ENCODE data around the gene CCDC184.
A peak's percentile ranks its signal among the peaks of the same experiment; 100 is the strongest.

CCDC184 gene

DNA sequence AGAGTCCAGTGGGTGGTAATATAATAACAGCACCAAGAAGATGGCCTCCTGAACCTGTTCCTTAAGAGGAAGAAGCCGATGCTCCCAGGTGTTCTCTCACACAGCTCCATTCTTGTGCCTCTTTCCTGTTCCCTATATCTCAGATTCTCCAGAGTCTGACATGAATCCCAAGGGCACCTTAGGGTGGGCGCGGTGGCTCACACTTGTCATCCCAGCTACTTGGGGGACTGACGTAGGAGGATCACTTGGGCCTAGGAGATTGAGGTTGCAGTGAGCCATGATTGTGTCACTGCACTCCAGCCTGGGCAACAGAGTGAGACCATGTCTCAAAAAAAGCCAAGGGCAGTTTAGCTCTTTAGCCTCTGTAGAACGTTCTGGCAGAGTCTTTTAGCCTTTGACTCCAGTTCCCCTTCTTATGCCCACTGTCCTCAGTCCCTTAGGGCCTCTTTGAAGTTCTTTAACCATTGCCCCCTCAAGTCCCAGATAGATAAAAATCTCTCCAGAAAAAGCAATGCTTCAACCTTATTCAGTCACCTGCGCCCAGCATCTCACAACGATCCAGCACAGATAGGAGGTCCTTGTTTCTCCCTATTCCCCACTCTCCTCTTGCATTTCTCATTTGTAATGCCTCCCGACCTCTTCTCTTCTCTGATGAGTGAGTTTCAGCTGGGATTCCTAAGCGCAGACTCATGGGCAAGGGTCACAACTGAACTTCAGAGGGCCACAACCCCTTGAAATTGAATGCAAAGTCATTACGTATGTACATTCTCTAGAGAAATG, 4.7 kb downstream of the CCDC184 start:
- H3K4me3 Mint-ChIP-seq, result no peak overlapping the region
- no peak overlapping the region for H3K27ac Mint-ChIP-seq
- peaks cover 19% of the 10 kb centered on the region for H3K4me1 Mint-ChIP-seq
- ATAC-seq, result no peak
- no peaks in the 10 kb centered on the region for H3K9me3 Mint-ChIP-seq
- no peak for DNase-seq
- H3K36me3 Mint-ChIP-seq (ENCODE audit: low read depth), result no peaks in the 10 kb centered on the region
- peaks cover 28% of the 10 kb centered on the region for H3K27me3 Mint-ChIP-seq

DNA sequence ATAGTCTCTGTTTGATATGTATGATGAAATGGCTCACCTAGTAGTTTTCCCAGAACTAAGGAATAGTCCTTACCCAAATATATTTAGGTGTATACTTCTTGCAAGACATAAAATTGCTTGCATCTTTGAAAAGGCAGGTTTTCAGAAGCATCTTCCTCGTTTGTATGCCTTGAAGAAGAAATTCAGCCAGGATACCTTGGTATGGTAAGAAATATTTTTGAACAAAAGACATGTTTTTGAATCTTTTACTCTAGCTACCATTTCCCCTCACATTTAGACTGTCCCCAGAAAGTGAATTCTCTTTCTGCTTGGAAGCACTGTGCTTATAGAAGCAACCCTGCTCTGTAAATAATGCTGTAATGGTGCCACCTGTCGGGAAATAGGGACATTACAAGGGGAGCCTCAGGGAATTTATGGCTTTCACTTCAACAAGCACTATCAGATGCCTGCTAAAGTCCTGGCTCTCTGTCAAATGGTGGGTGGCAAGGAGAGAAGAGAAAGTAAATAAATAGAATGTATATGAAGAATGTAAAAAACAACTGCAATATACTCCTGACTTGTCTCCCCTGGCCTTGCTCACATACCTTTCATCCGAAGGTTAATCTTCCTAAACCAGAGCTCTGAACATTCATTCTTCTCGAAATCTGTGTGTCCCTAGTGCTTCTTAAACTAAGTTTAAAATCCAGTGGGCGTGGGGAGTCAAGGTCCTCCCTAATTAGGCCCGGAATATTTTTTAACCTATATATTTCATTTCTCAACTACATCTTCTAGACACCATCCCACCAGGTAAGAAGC, 6.1 kb downstream of the CCDC184 start:
- ATAC-seq, result peak; percentile 57
- DNase-seq, result peak; percentile 72
- H3K36me3 Mint-ChIP-seq (ENCODE audit: low read depth), result no peaks in the 10 kb centered on the region
- H3K4me3 Mint-ChIP-seq, result no peak overlapping the region
- H3K9me3 Mint-ChIP-seq, result no peaks in the 10 kb centered on the region
- H3K27ac Mint-ChIP-seq, result no peak overlapping the region
- peaks cover 12% of the 10 kb centered on the region for H3K4me1 Mint-ChIP-seq
- peaks cover 30% of the 10 kb centered on the region for H3K27me3 Mint-ChIP-seq

DNA sequence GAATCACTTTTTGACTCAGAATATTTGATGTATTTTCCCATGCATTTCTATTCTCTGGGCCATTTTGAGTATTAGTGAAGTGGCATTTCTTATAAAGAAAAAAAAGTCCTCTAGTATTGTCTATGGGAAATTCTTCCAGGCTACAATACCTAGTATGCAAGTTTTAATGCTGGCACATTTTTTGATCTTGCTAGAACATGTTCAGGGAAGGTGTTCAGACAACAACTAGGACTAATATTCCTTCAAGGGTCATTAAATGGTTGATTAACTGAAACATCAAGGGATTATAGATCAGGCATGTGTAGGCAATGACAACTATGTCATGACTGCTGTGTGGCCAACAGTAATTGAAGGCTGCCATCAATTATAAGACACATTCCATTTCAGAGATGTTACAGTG, 7.7 kb downstream of the CCDC184 start:
- no peak for ATAC-seq
- Mint-ChIP-seq H3K27ac (no peak overlapping the region), H3K9me3 (no peaks in the 10 kb centered on the region), H3K4me1 (peaks cover 5% of the 10 kb centered on the region), H3K4me3 (no peak overlapping the region), H3K36me3 (ENCODE audit: low read depth) (no peaks in the 10 kb centered on the region), H3K27me3 (peaks cover 15% of the 10 kb centered on the region)
- no peak for DNase-seq

DNA sequence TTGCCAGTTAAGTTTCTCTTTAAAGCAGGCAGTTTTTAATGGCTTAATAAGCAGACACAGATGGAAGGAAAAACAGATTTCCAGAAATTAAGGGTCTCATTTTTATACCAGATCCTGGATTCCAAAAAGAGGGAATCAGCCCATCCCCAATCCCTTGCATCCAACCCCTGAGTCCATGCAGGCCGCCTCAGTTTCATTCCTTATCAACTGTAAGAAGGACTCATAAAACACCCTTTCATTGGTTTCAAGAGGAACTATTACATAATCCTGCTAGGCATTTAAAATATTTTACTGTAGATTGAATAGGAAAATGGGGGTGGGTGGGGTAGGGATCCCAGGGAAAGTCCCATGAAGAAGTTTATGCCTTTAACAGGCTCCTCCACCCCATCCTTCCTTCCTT, 9.4 kb downstream of the CCDC184 start:
- Mint-ChIP-seq H3K9me3 (no peaks in the 10 kb centered on the region), H3K27me3 (peaks cover 10% of the 10 kb centered on the region), H3K4me3 (no peak overlapping the region), H3K36me3 (ENCODE audit: low read depth) (no peaks in the 10 kb centered on the region), H3K27ac (no peak overlapping the region), H3K4me1 (peaks cover 10% of the 10 kb centered on the region)
- DNase-seq, result no peak
- no peak for ATAC-seq

DNA sequence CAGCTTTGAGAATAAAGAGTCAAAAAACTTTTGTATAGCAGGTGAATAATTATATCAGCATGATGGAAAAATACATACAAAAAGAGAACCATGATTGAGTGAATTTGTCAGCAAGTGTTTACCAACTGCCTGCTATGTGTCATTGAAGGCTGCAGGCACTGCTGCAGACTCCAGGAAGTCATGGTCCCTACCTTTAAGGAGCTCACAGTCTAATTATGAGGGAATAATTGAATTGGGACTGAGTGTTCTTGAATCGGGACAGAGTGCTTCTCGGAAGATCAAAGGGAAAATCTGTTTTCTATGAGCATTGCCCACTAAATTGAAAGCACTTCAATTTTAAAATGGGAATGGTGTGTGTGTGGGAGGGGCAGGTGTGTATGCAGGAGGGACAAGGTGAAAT, 10.2 kb downstream of the CCDC184 start:
- no peak overlapping the region for H3K4me3 Mint-ChIP-seq
- H3K36me3 Mint-ChIP-seq (ENCODE audit: low read depth), result no peaks in the 10 kb centered on the region
- H3K4me1 Mint-ChIP-seq, result peaks cover 10% of the 10 kb centered on the region
- H3K27me3 Mint-ChIP-seq, result peaks cover 10% of the 10 kb centered on the region
- DNase-seq (no peak), ATAC-seq (no peak)
- no peak overlapping the region for H3K27ac Mint-ChIP-seq
- no peaks in the 10 kb centered on the region for H3K9me3 Mint-ChIP-seq

DNA sequence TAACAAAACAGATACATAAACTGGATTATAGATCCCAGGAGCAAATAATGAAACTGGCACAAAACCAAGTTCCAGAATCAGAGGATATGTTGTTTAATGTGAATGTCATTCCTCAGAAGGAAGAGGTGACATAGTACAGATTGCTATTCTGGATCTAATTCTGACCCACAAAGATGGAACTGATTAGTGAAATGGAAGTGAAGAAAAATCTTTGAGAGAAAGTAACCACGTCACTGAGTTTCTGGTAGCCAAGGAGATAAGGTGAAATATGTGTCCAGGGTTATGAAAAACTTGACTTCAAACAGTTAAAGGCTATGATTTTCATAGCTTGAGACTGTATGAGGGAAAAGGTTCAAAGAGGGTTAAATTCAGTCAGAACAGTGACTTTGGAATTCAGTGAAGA, 11.4 kb downstream of the CCDC184 start:
- no peaks in the 10 kb centered on the region for H3K9me3 Mint-ChIP-seq
- peaks cover 10% of the 10 kb centered on the region for H3K27me3 Mint-ChIP-seq
- H3K27ac Mint-ChIP-seq, result no peak overlapping the region
- ATAC-seq, result no peak
- H3K4me1 Mint-ChIP-seq, result peaks cover 19% of the 10 kb centered on the region
- no peak overlapping the region for H3K4me3 Mint-ChIP-seq
- DNase-seq, result no peak
- H3K36me3 Mint-ChIP-seq (ENCODE audit: low read depth), result no peaks in the 10 kb centered on the region

DNA sequence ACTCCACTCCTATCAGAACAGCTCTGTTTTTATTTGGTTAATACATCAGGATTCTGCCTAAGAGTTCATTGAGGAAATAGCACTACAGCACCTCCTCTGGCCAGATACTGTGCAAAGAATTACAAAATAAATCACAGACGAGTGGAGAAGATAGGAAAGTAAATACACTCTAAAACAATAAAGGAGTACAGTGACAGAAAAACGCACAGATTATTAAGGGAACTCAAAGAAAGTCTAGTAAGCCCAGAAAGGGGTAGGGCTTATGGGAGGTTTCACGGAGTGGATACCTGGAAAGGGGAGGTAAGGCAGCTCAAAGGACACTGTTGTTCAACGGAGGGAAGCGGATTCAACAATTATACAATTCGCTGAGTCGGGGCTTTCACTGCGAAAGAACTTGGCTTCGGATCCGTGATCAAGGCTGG, 14.1 kb downstream of the CCDC184 start:
- peaks cover 10% of the 10 kb centered on the region for H3K9me3 Mint-ChIP-seq
- H3K27me3 Mint-ChIP-seq, result peaks cover 7% of the 10 kb centered on the region
- peak overlapping the region; percentile 86 for H3K4me3 Mint-ChIP-seq
- ATAC-seq (peak; percentile 25), DNase-seq (no peak)
- peaks cover 14% of the 10 kb centered on the region for H3K36me3 Mint-ChIP-seq (ENCODE audit: low read depth)
- H3K27ac Mint-ChIP-seq, result peak overlapping the region; percentile 96
- peaks cover 36% of the 10 kb centered on the region for H3K4me1 Mint-ChIP-seq

GRCh38 chr12:48197971-48198671, 14.7 kb downstream of the CCDC184 start:
- H3K27ac Mint-ChIP-seq, result peak overlapping the region; percentile 96
- H3K27me3 Mint-ChIP-seq, result peaks cover 7% of the 10 kb centered on the region
- peaks cover 18% of the 10 kb centered on the region for H3K36me3 Mint-ChIP-seq (ENCODE audit: low read depth)
- peaks cover 36% of the 10 kb centered on the region for H3K4me1 Mint-ChIP-seq
- peaks cover 16% of the 10 kb centered on the region for H3K9me3 Mint-ChIP-seq
- DNase-seq (peak; percentile 92), ATAC-seq (peak; percentile 99)
- H3K4me3 Mint-ChIP-seq, result peak overlapping the region; percentile 86

DNA sequence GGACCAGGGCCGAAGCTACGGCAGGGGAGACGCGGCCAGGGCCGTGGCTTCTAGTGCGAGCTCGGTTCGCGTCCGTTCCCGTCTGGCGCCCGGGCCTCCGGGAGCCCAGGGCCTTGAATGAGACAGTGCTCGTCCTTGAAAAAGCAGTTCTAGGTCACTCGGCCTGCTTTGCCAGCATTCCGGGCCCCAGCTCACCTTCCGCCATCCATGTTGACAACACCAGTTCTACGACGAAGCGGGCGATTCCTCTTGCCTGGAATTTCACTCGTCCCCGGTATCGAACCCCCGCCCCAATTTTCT, 15.2 kb downstream of the CCDC184 start:
- Mint-ChIP-seq H3K4me3 (peak overlapping the region; percentile 86), H3K4me1 (peaks cover 36% of the 10 kb centered on the region), H3K9me3 (peaks cover 21% of the 10 kb centered on the region), H3K36me3 (ENCODE audit: low read depth) (peaks cover 21% of the 10 kb centered on the region), H3K27ac (peak overlapping the region; percentile 96), H3K27me3 (peaks cover 6% of the 10 kb centered on the region)
- ATAC-seq (peak; percentile 14), DNase-seq (no peak)

- H3K27ac Mint-ChIP-seq, result peak overlapping the region; percentile 96
Measured at GRCh38 chr12:48198985-48199384, 15.5 kb downstream of the CCDC184 start.

GRCh38 chr12:48199774-48200221, 16.4 kb downstream of the CCDC184 start:
- Mint-ChIP-seq H3K4me3 (peak overlapping the region; percentile 86), H3K9me3 (peaks cover 32% of the 10 kb centered on the region), H3K4me1 (peaks cover 36% of the 10 kb centered on the region), H3K27ac (peak overlapping the region; percentile 96), H3K27me3 (no peaks in the 10 kb centered on the region), H3K36me3 (ENCODE audit: low read depth) (peaks cover 32% of the 10 kb centered on the region)
- no peak for DNase-seq
- ATAC-seq, result no peak

More at GRCh38 chr12:48198985-48199384, 15.5 kb downstream of the CCDC184 start:
- peaks cover 25% of the 10 kb centered on the region for H3K36me3 Mint-ChIP-seq (ENCODE audit: low read depth)
- peak overlapping the region; percentile 86 for H3K4me3 Mint-ChIP-seq
- ATAC-seq (no peak), DNase-seq (no peak)
- H3K9me3 Mint-ChIP-seq, result peaks cover 24% of the 10 kb centered on the region
- H3K4me1 Mint-ChIP-seq, result peaks cover 36% of the 10 kb centered on the region
- H3K27me3 Mint-ChIP-seq, result peaks cover 3% of the 10 kb centered on the region

- Mint-ChIP-seq H3K4me3 (no peak overlapping the region), H3K27me3 (no peaks in the 10 kb centered on the region), H3K4me1 (peaks cover 36% of the 10 kb centered on the region), H3K27ac (no peak overlapping the region), H3K36me3 (ENCODE audit: low read depth) (peaks cover 41% of the 10 kb centered on the region), H3K9me3 (peaks cover 32% of the 10 kb centered on the region)
- ATAC-seq (no peak), DNase-seq (no peak)
Measured at GRCh38 chr12:48201091-48201490, 17.6 kb downstream of the CCDC184 start.

DNA sequence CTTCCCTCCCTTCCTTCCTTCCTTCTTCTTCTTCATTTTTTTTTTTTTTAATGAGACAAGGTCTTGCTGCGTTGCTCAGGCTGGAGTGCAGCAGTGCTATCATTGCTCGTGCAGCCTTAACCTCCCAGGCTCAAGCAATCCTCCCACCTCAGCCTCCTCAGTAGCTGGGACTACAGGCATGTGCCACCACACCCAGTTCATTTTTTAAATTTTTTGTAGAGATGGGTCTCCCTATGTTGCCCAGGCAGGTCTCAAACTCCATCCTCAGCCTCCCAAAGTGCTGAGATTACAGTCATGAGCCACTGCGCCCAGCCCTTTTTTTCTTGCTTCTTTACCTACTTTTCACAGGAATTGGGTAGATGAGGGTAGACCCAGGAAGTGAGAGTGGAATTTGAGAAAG, 18.1 kb downstream of the CCDC184 start:
- Mint-ChIP-seq H3K36me3 (ENCODE audit: low read depth) (peaks cover 45% of the 10 kb centered on the region), H3K4me3 (no peak overlapping the region), H3K27ac (no peak overlapping the region), H3K27me3 (no peaks in the 10 kb centered on the region), H3K9me3 (peaks cover 35% of the 10 kb centered on the region), H3K4me1 (peaks cover 34% of the 10 kb centered on the region)
- no peak for DNase-seq
- no peak for ATAC-seq

- H3K27ac Mint-ChIP-seq, result no peak overlapping the region
- H3K36me3 Mint-ChIP-seq (ENCODE audit: low read depth), result peaks cover 53% of the 10 kb centered on the region
Measured at GRCh38 chr12:48202766-48203165, 19.3 kb downstream of the CCDC184 start.

More at GRCh38 chr12:48202766-48203165, 19.3 kb downstream of the CCDC184 start:
- Mint-ChIP-seq H3K4me3 (no peak overlapping the region), H3K4me1 (peaks cover 25% of the 10 kb centered on the region), H3K27me3 (no peaks in the 10 kb centered on the region), H3K9me3 (peaks cover 46% of the 10 kb centered on the region)
- no peak for ATAC-seq
- DNase-seq, result no peak

Measured in activated naive CD8-positive, alpha-beta T cell treated with anti-CD3 and anti-CD28 coated beads, Interleukin-2, amount 50 U/mL, for 24 hours (primary cell).